AG10803 (cell line): Measurements from ENCODE around the gene RPL22L1.
"Not testable (repeated sequence)": the region's sequence is repeated elsewhere in the genome, so short reads cannot be mapped to it uniquely, and the experiment has no call there.

ENCODE experiments used
- DNase-seq: peaks from one replicate; pipeline ENCODE4 v3.0.0; 2010; ENCODE audit warnings: low read depth
- H3K4me3 ChIP-seq: 2 replicates; pipeline ENCODE4 v1.5.1; 2011; ENCODE audit warnings: mild to moderate bottlenecking, low read length, control low read depth
- TF ChIP-seq, protein P1 (sequence below): conservative IDR thresholded peaks from 2 replicates; pipeline ENCODE4 v1.5.1; 2011; ENCODE audit warnings: mild to moderate bottlenecking, low read length, control low read depth, inconsistent platforms

Gene RPL22L1

DNA sequence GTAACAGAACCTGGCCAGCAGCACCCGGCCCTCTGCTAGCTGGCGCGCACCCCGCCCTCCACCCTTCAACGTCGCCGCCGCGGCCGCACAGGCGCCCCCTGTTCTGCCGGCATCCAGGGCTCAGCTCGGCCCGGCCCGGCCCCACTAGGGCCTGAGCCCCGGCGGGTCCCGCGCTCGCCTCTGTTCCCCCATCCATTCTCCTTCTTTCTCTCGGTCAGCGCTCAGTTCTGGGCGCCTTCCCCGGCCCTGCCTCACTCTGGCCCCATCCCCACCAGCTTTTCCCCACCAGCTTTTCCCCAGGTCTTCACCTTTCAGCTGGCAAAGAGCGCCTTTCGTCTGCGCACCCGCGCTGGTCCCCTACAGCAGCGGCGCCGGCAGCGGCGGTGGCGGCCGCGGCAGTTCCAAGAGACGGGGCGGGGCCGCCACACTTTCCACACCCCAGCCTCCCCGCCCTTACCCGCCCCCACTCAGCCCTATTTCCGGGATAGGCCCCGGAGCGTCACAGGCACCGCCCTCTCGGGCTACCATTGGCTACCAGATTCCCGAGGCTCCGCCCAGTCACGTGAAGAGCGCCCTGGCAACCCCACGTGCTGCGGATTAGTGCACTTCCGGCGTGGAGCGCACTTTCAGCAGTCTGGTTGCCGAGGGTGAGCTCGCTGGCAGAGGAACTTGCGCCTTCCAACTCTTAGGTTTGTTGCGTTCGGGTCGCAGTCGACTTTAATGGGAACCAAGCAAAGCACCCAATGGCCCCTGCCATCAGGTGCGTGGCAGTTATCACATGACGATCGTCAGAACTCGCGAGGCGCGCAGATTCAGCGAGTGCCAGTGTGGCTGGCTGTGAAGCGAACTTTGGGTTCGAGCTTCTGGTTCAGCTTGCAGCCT lies 38.5 kb upstream of the RPL22L1 start, which contains the start of gene EIF5A2:
TSS of gene EIF5A2 (minus strand) at position 403 of the 882 bp plus-strand sequence. CDS start 831 bp downstream, outside the sequence.
- TF ChIP-seq, protein P1, sequence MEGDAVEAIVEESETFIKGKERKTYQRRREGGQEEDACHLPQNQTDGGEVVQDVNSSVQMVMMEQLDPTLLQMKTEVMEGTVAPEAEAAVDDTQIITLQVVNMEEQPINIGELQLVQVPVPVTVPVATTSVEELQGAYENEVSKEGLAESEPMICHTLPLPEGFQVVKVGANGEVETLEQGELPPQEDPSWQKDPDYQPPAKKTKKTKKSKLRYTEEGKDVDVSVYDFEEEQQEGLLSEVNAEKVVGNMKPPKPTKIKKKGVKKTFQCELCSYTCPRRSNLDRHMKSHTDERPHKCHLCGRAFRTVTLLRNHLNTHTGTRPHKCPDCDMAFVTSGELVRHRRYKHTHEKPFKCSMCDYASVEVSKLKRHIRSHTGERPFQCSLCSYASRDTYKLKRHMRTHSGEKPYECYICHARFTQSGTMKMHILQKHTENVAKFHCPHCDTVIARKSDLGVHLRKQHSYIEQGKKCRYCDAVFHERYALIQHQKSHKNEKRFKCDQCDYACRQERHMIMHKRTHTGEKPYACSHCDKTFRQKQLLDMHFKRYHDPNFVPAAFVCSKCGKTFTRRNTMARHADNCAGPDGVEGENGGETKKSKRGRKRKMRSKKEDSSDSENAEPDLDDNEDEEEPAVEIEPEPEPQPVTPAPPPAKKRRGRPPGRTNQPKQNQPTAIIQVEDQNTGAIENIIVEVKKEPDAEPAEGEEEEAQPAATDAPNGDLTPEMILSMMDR = no peak
- DNase-seq = peak; percentile 94
- H3K4me3 ChIP-seq = peak within 1 kb of the TSS; percentile 78

DNA sequence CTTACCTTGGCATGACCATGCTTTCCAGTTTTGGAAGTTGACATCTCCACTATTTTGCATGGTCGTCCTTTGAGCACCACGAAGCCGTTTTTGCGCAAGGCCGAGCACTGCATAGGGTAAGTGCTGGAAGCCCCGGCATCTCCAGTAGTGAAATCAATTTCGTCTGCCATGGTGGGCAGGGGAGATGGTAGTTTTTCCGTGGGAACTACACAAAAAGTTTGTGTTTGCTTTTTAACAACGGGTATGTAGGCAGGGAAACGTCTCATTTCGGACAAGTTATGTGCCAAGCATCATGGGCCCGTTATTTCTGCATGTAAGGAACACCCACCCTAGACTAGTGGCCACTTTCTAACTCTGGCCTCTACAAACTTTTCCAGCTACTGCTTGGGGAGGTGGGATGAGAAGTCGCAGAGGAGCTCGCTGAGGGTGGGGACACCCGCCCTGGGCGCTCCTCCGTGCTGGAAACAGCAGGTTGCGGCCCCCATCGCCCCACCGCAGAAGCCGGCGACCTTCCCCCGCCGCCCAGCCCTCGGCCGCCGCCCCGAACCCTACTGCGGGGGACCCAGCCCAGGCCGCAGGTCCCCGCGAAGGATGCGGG lies 37.7 kb upstream of the RPL22L1 start:
- TF ChIP-seq, protein P1 = no peak
- peak; percentile 20 for DNase-seq
- peak overlapping the region; percentile 78 for H3K4me3 ChIP-seq

DNA sequence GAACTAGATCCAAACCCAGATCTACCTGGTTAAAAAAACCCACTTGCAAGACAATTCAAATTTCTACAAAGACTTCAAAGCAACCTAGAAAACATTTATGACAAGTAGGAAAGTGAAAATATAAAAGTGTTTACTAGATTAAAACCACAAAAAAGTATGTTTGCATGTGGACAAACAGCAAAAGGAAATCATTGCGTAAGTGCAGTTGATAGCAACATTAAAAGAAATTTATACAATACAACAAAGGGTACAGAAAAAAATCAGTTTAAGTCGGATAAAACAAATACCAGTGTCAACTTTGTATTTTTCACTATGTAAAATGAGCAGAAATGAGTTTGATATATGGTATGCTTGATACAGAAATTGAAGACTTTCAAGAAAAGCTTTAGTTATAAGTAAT lies 35.9 kb upstream of the RPL22L1 start:
- no peak overlapping the region for H3K4me3 ChIP-seq
- TF ChIP-seq, protein P1 = no peak

DNA sequence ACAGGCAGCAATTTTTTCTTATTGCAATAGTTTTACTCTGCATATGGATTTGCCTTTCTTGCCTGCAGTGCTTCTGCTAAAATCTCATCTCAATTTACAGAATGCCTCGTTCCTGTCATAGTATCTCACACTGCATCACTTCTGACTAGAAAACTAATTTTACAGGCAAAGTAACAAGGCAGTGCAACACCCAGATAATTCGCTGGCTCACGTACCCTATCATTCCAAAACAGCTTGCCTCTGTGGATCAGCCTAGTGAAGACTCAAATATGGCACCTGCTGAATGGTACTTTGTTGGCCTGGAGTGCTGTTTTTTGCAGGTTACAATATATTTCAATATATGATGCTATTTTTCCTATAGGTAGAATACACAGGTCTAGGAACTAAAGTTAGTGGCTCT lies 33.1 kb upstream of the RPL22L1 start:
- DNase-seq = no peak
- TF ChIP-seq, protein P1 = no peak
- H3K4me3 ChIP-seq = no peak overlapping the region

More for the DNA sequence above, 35.9 kb upstream of the RPL22L1 start:
- DNase-seq = no peak

DNA sequence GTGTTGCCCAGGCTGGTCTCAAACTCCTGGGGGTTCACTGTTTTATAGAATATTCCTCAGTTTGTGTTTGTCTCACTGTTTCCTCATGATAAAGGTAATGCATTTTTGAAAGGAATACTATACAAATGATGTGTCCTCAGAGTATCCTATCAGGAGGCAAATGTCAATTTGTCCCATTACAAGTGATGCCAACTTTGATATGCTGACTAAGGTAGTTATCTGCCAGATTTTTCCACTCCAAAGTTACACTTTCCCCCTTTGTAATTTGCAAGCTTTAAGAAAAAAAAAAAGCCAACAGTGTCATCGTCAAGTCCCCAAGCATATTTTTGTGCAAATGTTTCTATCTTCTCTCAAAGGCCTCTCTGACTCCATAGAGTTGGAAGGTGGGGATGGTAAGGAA lies 29.5 kb upstream of the RPL22L1 start:
- no peak overlapping the region for H3K4me3 ChIP-seq
- DNase-seq = no peak
- TF ChIP-seq, protein P1 = no peak

DNA sequence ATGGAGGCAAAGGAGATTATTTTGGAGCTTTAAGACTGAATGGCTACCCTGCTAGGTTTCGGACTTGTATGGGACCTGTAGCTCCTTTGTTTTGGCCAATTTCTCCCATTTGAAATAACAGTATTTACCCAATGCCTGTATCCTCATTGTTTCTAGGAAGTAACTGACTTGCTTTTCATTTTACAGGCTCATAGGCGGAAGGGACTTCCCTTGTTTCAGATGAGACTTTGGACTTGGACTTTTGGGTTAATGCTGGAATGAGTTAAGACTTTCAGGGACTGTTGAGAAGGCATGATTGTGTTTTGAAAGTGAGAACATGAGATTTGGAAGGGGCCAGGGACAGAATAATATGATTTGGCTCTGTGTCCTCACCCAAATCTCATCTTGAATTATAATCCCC lies 28.0 kb upstream of the RPL22L1 start:
- TF ChIP-seq, protein P1 = no peak
- no peak overlapping the region for H3K4me3 ChIP-seq
- DNase-seq = no peak

DNA sequence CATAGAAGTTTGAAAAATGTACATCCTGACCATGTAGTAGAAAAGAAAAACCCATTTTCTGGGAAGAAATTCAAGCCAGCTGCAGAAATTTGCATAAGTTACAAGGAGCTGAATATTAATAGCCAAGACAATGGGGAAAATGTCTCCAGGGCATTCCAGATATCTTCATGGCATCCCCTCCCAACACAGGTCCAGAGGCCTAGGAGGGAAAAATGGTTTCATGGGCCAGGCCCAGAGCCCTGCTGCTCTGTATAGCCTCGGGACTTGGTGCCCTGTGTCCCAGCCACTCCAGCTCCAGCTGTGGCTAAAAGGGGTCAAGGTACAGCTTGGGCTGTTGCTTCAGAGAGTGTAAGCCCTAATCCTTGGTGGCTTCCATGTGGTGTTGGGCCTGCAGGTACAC lies 27.2 kb upstream of the RPL22L1 start:
- not testable (repeated sequence) for DNase-seq, H3K4me3 ChIP-seq
